ENCODE data around the gene IQCH. TPM values are rescaled to one million over a fixed set of nuclear protein-coding genes. Genes with fewer than 3 reads are reported as not detected.
"Not testable (repeated sequence)": the region's sequence is repeated elsewhere in the genome, so short reads cannot be mapped to it uniquely, and the experiment has no call there.

IQCH gene
- total RNA-seq, 1 donor from 2014 or later, result 2.9 TPM

- no peak for DNase-seq (ENCODE audit: low spot score in 2 of 2)
- FAIRE-seq, result no peak
These were observed 165.6 kb downstream of the IQCH start for GRCh38 chr15:67420137-67420536.

DNA sequence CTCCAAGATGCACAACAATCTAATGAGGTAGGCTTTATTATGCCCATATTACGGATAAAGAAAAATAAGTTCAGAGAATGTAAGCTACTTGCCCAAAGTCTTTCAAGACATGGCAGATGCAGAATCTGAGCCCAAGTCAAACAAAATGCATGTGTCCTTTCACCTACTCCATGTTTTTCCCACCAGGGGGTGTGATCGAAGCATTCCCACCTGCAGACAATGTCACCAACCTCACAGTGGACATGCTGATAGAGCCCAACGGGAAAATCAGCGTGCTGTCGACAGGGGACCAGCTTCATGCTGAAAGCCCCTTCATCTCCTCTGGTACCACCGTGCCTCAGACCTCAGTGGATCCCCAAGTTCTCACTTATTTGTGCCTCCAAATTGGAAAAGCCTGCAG, 166.5 kb downstream of the IQCH start:
- DNase-seq (ENCODE audit: low spot score in 2 of 2), result no peak
- FAIRE-seq, result no peak

DNA sequence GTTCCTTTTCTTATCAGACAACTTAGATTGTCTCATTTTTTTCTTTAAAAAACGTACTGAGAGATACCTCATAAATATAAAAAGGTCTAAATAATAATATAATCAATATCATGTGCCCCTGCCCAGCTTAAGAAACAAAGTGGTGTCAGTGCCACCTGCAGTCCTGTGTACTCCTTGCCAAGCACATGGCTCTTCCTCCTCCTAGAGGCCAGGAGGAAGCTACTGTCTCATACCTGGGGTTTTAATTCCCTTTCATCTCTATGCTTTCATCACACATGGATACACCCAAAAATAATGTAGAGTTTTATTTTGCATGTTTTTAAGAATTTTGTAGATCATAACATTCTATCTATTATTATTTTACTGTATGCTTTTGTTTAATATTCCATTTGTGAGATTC, 167.7 kb downstream of the IQCH start:
- DNase-seq (ENCODE audit: low spot score in 2 of 2), result no peak
- FAIRE-seq, result no peak

- DNase-seq (ENCODE audit: low spot score in 2 of 2), result peak; percentile 3 to 27
- FAIRE-seq, result no peak
These were observed 179.0 kb downstream of the IQCH start for GRCh38 chr15:67433495-67434099.

DNA sequence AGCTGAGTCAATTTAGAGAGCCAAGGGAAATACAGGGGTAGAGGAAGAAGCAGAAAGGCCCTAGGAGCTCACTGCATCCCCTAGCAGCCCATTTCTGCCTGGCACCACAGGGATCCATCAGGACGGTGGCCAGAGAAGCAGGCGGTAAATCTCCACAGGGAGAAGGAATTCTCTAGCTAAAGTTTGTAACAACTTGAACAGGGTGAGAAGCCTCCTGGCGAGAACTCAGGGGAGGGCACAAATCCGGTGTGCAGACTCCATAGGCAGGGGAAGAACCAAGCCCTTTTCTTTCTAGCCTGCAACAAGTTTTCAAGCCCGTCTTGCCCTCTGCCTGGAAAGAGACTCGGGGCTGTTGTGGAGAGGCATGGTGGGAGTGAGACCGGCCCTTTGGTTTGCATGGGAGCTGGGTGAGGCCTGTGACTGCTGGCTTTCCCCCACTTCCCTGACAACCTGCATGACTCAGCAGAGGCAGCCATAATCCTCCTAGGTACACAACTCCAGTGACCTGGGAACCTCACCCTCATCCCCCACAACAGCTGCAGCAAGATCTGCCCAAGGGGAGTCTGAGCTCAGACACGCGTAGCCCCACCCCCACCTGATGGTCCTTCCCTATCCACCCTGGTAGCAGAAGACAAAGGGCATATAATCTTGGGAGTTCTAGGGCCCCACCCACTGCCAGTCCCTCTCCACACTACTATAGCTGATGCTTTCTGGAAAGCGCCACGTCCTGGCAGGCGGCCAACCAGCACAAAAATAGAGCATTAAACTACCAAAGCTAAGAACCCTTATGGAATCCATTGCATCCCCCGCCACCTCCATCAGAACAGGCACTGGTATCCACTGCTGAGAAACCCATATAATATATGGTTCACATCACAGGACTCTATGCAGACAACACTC, 182.0 kb downstream of the IQCH start:
- FAIRE-seq; DNase-seq (ENCODE audit: low spot score in 2 of 2): not testable (repeated sequence)

GRCh38 chr15:67444100-67444499, 189.5 kb downstream of the IQCH start:
- FAIRE-seq (no peak), DNase-seq (ENCODE audit: low spot score in 2 of 2) (no peak)

GRCh38 chr15:67446449-67446848, 191.9 kb downstream of the IQCH start:
- DNase-seq (ENCODE audit: low spot score in 2 of 2), result no peak
- no peak for FAIRE-seq

DNA sequence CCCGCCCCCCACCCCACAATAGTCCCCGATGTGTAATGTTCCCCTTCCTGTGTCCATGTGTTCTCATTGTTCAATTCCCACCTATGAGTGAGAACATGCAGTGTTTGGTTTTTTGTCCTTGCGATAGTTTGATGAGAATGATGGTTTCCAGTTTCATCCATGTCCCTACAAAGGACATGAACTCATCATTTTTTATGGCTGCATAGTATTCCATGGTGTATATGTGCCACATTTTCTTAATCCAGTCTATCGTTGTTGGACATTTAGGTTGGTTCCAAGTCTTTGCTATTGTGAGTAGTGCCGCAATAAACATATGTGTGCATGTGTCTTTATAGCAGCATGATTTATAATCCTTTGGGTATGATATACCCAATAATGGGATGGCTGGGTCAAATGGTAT, 193.8 kb downstream of the IQCH start:
- DNase-seq (ENCODE audit: low spot score in 2 of 2); FAIRE-seq: not testable (repeated sequence)

- not testable (repeated sequence) for DNase-seq (ENCODE audit: low spot score in 2 of 2); FAIRE-seq
These were observed 199.1 kb downstream of the IQCH start for GRCh38 chr15:67453703-67454102.

- DNase-seq (ENCODE audit: low spot score in 2 of 2) (peak; percentile 33 to 61), FAIRE-seq (no peak)
These were observed 202.3 kb downstream of the IQCH start for GRCh38 chr15:67456677-67457529.

- FAIRE-seq (no peak), DNase-seq (ENCODE audit: low spot score in 2 of 2) (no peak)
These were observed 203.9 kb downstream of the IQCH start for GRCh38 chr15:67458331-67459029.

DNA sequence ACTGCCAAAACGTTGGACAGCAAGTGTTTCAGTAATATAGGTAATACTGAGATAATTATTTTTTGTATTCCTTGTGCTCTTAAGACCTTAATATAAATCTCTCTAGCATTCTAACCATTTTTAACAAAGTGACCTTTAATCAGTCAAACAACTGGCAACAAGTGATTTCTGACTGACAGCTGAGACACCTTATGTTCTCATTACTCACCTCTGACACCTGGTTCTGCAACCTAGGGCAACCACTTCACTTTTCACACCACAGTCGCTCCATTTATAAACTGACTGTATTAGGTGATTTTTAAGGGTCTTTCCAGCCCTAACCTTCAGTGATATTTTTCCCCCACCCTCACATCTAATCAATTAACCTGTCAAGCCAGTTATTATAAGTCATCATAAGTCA, 205.9 kb downstream of the IQCH start:
- FAIRE-seq (no peak), DNase-seq (ENCODE audit: low spot score in 2 of 2) (no peak)

DNA sequence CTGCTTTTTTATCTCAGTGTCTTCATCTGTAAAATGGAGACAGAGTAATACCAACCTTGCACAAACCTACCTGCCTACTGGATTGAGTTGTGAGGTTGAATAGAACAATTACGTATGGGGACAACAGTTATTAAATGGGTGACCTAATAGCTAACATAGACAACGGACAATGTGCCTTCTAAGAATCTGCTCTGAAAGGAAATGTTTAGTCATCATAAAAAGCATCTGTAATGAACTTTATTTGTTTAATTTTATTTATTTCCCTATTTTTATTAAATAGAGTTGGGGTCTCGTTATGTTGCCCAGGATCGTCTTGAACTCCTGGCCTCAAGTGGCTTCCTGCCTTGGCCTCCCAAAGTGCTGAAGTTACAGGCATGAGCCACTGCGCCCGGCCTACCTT, 207.1 kb downstream of the IQCH start:
- DNase-seq (ENCODE audit: low spot score in 2 of 2), result no peak
- no peak for FAIRE-seq

- no peak for FAIRE-seq
These were observed 208.3 kb downstream of the IQCH start for GRCh38 chr15:67462875-67463274.

GRCh38 chr15:67463488-67463887, 208.9 kb downstream of the IQCH start:
- DNase-seq (ENCODE audit: low spot score in 2 of 2), result no peak
- no peak for FAIRE-seq

More at GRCh38 chr15:67462875-67463274, 208.3 kb downstream of the IQCH start:
- no peak for DNase-seq (ENCODE audit: low spot score in 2 of 2)

GRCh38 chr15:67465196-67465952, 210.8 kb downstream of the IQCH start:
- FAIRE-seq, result no peak

DNA sequence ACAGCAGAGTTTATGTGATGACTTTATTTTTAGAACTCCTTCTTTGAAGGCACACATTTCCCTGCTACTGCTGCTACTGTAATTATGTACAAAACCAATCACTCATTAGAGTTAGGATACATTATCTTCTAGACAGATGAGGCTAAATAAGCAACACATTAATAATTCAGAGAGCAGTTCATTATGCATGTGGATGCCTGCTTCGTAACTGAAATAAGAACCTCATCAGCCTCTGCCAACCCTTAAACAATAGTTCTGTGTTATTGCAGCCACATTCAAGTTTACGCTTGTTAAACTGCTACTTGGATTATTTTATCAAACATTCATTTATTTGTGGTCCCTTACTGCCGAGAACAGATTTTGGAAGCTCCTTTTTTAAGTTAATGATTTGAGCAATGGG, 213.8 kb downstream of the IQCH start:
- no peak for FAIRE-seq

More at GRCh38 chr15:67465196-67465952, 210.8 kb downstream of the IQCH start:
- no peak for DNase-seq (ENCODE audit: low spot score in 2 of 2)

DNA sequence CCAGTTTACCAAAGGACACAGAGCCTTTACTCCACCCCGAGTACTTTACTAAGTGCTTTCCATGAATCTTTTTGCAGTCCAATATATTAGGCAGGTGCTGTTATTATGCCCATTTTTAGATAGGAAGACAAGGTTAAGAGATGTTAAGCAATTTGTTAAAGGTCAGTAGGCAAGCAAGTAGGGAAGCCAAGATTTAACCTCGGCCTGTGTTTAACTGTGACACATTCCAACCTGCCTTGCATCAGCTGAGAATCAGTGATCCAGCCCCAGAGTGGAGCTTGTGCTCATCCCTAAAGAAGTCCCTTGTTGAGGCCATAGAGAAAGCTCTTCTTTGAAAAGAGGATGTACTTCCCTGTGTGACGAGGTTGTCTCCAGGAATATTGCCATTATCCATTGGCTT, 215.1 kb downstream of the IQCH start:
- DNase-seq (ENCODE audit: low spot score in 2 of 2) (no peak), FAIRE-seq (no peak)

More for the DNA sequence above, 213.8 kb downstream of the IQCH start:
- no peak for DNase-seq (ENCODE audit: low spot score in 2 of 2)

- DNase-seq (ENCODE audit: low spot score in 2 of 2), result no peak
- FAIRE-seq, result no peak
These were observed 218.4 kb downstream of the IQCH start for GRCh38 chr15:67472957-67473356.

All from frontal cortex (tissue), 4 donors.